MG63 (cell line): ENCODE data around the gene SLC7A4. TPM values are rescaled to one million over a fixed set of nuclear protein-coding genes. Genes with fewer than 3 reads are reported as not detected.
"Not testable (repeated sequence)": the region's sequence is repeated elsewhere in the genome, so short reads cannot be mapped to it uniquely, and the experiment has no call there.

Experiments used
- DNase-seq: peaks from one replicate; pipeline ENCODE4 v3.0.0-alpha.2; 2020
- H3K27me3 ChIP-seq: fragments of 250-450 bp; sonication (Bioruptor Pico); 2 replicates; pipeline ENCODE4 v1.5.1; 2020; ENCODE audit warnings: mild to moderate bottlenecking, moderate library complexity
- H3K36me3 ChIP-seq: fragments of 250-450 bp; sonication (Bioruptor Pico); 2 replicates; pipeline ENCODE4 v1.5.1; 2020; ENCODE audit warnings: mild to moderate bottlenecking, moderate library complexity
- H3K4me3 ChIP-seq: fragments of 250-450 bp; sonication (Bioruptor Pico); 2 replicates; pipeline ENCODE4 v1.5.1; 2020; ENCODE audit warnings: mild to moderate bottlenecking, moderate library complexity
- H3K9me3 ChIP-seq: fragments of 250-450 bp; sonication (Bioruptor Pico); 2 replicates; pipeline ENCODE4 v1.5.1; 2020; ENCODE audit warnings: mild to moderate bottlenecking, moderate library complexity
- total RNA-seq: library from RNA; depleted of rRNA; stranded (reverse); fragments of >200 nt; shearing (Covaris generic); gene quantifications from 2 replicates; pipeline ENCODE4 v1.2.3, GENCODE V29; 2014; ENCODE audit warnings: low replicate concordance

SLC7A4 gene
- total RNA-seq, 1 experiment from 2014 or later = not detected

DNA sequence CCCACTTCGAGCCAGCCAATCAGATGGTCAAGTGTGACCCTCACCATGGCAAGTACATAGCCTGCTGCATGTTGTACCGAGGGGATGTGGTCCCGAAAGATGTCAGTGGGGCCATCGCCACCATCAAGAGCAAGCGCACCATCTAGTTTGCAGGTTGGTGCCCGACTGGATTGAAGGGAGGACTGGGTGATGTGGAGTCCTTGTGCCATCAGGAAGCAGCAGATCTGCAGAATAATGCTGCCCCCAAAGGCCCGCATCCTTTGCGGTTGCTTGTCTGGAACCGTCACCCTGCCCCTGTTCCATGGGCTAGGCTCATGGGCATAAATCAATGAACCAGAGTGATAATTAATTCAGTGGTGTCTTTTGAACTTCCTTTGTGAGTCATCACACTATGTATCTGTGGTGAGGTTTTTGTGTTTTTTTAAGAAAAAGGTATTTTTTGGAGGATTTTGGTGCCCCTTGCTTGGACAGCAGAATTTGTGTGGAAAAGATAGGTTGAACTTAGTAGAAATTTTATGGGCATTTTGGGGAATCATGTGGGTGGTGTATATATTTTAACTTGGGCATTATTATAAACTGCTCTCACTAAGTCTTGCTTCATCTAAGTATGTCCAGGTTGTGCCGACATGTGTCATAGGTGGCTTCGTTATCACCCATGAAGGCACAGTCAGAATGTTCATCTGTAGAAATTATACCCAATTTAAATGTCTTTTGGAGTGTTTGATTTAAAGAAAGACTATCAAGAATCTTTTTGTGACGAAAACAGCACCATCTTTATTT lies 35.7 kb upstream of the SLC7A4 start:
- DNase-seq = no peak

DNA sequence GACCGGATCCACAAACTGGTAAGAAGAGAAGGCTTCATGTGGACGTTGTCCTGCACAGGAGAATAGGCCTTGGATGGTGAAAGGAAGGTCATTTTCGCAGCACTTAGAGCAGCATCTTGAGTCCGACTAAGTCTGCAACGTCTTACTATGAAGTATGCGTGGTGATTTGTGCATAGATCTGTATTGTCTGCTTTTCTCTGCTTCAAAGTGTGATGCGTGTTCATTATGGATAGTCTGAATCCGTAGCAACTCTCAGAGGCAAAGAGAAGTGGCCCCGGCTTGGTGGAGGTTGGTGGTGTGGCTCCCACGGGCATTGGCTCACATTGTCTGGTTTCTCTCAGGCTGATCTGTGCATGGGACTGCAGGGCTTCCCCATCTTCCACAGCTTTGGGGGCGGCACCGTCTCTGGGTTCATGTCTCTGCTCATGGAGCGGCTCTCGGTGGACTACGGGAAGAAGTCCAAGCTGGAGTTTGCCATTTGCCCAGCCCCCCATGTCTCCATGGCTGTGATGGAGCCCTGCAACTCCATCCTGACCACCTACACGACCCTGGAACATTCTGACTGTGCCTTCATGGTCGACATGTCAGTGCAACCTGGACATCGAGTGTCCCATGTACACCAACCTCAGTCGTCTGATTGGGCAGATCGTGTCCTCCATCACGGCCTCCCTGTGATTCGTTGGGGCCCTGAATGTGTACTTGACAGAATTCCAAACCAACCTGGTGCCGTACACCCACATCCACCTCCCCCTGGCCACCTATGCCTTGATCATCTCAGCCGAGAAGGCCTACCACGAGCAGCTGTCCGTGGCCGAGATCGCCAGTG lies 34.9 kb upstream of the SLC7A4 start:
- Histone ChIP-seq H3K27me3 (no peaks in the 10 kb centered on the region), H3K9me3 (no peaks in the 10 kb centered on the region), H3K36me3 (no peaks in the 10 kb centered on the region), H3K4me3 (no peak overlapping the region)
- no peak for DNase-seq

More for the DNA sequence above, 35.7 kb upstream of the SLC7A4 start:
- H3K36me3 ChIP-seq = no peaks in the 10 kb centered on the region
- no peak overlapping the region for H3K4me3 ChIP-seq
- no peaks in the 10 kb centered on the region for H3K27me3 ChIP-seq
- no peaks in the 10 kb centered on the region for H3K9me3 ChIP-seq

DNA sequence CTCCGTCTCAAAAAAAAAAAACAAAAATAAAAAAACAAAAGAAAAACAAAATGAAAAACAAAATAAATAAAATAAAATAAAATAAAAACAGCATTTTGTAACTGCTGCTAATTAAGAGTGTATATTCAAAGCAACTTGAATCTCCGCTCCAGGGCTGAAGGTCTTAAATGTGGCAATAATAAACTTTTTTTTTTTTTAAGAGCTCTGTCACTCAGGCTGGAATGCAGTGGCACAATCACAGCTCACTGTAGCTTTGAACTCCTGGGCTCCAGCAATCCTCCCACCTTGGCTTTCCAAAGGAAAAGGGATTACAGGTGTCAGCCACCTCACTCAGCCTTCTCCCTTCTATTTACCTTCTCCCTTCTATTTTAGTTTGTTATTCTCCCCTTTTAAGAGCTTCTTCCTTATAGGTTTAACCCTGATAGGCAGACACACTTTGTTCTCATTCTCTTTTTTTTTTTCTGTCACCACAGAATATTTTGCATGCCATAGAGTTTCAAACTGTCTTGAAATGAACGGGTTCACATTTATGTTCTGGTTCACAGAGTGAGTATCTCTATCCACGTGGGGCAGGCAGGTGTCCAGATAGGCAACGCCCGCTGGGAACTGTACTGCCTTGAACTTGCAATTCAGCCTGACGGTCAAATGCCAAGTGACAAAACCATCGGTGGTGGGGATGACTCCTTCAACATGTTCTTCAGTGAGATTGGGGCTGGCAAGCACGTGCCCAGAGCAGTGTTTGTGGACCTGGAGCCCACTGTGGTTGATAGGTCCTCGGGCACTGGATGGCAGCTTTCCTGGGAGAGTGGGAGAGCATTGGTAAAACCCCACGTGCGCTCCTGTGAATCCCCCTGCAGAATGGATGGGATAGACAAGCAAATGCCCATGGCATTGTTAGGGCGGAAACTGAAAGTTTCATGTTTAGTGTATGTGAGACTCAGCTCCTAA lies 32.8 kb upstream of the SLC7A4 start:
- Histone ChIP-seq H3K9me3 (no peaks in the 10 kb centered on the region), H3K4me3 (no peak overlapping the region), H3K27me3 (no peaks in the 10 kb centered on the region), H3K36me3 (no peaks in the 10 kb centered on the region)
- DNase-seq = no peak

DNA sequence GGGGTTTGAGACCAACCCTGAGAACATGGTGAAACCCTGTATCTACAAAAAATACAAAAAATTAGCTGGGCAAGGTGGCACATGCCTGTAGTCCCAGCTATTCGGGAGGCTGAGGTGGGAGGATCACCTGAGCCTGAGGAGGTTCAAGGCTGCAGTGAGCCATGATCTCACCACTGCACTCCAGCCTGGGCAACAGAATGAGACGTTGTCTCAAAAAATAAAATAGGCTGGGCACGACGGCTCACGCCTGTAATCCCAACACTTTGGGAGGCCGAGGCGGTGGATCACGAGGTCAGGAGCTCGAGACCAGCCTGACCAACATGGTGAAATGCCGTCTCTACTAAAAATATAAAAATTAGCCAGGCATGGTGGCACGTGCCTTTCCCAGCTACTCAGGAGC lies 32.1 kb upstream of the SLC7A4 start:
- not testable (repeated sequence) for H3K4me3 ChIP-seq, DNase-seq, H3K9me3 ChIP-seq, H3K27me3 ChIP-seq, H3K36me3 ChIP-seq

DNA sequence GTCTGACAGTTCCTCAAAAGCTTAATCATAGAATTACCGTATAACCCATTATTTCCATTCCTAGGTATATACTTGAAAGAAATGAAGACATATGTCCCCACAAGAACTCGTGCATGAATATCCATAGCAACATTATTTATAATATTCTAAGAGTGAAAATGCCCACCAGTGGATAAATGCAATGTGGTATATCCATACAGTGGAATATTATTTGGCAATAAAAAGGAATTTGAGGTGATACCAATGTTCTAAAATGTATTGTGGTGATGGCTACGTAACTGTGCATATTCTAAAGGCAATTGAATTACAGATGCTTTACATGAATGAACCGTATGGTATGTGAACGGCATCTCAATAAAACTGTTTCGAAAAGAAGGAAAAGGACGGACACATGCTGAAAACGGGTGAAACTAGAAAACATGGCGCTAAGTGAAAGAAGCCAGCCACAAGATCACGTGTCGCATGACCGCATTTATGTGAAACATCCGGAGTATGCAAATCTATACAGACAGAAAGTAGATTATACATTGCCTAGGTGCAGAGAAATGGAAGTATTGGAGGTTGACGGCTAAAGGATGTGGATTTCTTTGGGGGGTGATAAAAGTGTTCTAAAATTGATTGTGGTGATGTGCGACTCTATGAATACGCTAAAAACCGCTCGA lies 29.4 kb upstream of the SLC7A4 start:
- not testable (repeated sequence) for H3K27me3 ChIP-seq, H3K4me3 ChIP-seq, H3K36me3 ChIP-seq, DNase-seq, H3K9me3 ChIP-seq

DNA sequence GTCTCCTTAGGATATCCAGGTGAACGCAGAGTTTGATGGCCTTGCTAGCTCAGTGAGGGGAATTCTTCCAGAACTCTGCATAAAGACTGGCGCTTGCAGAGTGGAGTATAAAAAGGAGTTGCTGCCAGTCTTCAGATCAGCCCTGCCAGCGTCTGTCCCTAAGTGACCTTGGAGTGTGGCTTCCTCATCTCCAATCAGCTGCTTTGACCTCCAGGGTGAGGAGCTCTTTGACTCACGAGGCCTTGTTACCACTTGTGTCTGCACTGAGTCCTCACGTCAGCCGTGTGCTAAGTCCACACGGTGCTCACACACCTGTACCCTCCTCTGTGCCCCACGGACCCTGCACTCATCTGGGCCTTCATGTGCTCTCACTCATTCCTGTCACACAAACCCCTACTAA lies 28.0 kb upstream of the SLC7A4 start:
- DNase-seq, H3K4me3 ChIP-seq, H3K9me3 ChIP-seq, H3K27me3 ChIP-seq, H3K36me3 ChIP-seq: not testable (repeated sequence)

DNA sequence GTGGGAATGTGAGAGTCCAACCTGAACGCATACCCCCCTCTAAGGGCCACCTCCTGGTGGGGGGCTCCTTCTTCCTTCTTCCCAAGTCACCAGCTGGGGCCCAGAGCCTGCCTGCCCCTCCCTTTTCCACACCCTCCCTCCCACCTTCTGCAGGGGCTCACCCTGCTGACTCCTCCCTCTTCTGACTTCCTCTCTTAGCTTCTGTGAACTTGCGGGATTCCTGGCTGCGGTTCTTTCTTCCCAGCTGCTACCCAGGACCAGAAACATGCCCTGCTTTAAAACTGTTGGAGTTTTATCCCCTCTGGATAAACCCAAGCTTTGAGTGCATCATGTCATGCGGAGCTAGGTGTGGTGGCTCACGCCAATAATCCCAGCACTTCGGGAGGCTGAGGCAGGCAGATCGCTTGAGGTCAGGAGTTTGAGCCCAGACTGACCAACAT lies 23.5 kb upstream of the SLC7A4 start:
- H3K27me3 ChIP-seq = no peaks in the 10 kb centered on the region
- H3K9me3 ChIP-seq = no peaks in the 10 kb centered on the region
- DNase-seq = no peak
- no peaks in the 10 kb centered on the region for H3K36me3 ChIP-seq
- H3K4me3 ChIP-seq = no peak overlapping the region

DNA sequence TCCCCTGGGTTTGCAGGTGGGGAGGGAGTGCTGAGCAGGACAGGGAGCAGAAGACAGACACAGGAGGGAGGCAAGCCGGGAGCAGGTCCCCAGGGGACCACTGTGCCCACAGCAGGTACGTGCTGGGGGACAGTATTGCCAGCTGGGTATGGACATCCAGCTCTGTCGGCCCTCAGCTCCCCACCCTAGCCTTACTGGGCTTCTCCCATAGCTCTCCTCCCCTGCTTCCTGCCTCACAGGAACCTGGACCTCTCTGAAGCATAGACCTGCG lies 23.1 kb upstream of the SLC7A4 start:
- no peaks in the 10 kb centered on the region for H3K27me3 ChIP-seq
- no peaks in the 10 kb centered on the region for H3K9me3 ChIP-seq
- no peaks in the 10 kb centered on the region for H3K36me3 ChIP-seq

DNA sequence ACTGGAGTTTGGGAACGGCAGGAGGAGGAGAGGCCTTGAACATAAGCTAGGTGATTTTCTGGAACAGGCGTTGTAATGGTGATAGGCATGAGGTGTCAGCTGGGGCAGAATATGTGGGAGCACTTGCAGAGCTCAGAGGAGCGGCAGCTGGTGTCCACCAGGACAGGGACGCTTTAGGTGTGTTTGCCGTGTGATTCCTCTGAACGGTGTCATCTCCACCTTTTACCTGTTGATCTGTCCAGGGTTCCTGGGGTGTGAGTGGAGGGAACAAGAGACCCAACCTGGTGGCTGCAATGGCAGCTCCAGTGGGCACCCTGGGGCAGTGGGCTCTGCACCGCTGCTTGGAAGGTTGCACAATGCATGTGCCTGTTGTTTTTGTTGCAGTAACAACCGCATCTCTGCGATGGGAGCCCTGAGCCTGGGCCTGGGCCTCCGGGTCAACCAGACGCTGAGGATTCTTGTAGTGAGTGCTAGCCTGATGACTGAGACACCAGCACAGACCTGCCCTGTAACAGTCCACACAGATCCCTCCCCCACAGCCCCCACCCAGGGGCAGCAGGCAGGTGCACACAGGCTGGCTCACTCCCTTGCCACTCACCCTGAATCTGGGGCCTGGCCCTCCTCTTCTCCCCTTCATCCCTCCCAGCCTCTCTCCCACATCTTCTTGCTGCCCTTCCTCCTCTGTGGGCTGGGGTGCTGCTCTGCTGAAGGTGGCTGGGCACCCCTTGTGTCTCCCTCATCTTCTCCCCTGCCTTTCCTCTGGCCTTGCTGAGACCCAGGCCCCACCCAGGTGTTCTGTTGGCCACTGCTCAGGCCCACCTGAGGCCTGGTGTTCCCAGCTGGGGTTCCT lies 22.6 kb upstream of the SLC7A4 start:
- H3K4me3 ChIP-seq = no peak overlapping the region
- DNase-seq = no peak
- no peaks in the 10 kb centered on the region for H3K27me3 ChIP-seq
- no peaks in the 10 kb centered on the region for H3K9me3 ChIP-seq
- H3K36me3 ChIP-seq = no peaks in the 10 kb centered on the region

More for the DNA sequence above, 23.1 kb upstream of the SLC7A4 start:
- no peak for DNase-seq
- H3K4me3 ChIP-seq = no peak overlapping the region

DNA sequence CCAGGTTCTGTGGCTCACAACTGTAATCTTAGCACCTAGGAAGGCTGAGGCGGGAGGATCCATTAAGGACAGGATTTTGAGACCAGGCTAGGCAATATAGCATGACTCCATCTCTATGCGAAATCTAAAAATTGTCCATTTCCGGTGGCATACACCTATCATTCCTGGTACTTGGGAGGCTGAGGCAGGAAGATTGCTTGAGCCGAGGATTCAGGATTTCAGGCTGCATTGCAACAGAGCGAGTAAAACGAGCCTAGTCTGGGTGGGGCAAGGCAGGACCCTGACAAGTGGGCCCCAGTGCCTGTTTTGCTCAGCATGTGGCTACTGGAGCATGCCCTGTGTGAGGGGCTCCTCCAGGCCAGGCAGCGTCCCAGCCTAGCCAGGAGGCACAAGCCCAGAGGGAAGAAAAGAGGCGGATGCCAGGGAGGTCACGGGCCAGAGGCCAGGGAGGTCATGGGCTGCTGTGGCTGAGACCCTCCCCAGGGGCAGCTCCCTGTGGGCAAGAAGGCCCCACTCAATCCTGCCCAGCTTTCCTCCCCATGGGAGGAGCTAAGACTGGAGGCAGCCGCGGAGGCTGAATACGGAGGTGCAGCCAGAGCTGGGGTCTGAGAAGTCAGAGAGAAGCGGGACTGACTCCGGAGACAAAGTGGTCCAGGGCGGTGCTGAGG lies 21.8 kb upstream of the SLC7A4 start:
- no peaks in the 10 kb centered on the region for H3K36me3 ChIP-seq
- no peaks in the 10 kb centered on the region for H3K27me3 ChIP-seq
- no peaks in the 10 kb centered on the region for H3K9me3 ChIP-seq
- no peak for DNase-seq
- no peak overlapping the region for H3K4me3 ChIP-seq

DNA sequence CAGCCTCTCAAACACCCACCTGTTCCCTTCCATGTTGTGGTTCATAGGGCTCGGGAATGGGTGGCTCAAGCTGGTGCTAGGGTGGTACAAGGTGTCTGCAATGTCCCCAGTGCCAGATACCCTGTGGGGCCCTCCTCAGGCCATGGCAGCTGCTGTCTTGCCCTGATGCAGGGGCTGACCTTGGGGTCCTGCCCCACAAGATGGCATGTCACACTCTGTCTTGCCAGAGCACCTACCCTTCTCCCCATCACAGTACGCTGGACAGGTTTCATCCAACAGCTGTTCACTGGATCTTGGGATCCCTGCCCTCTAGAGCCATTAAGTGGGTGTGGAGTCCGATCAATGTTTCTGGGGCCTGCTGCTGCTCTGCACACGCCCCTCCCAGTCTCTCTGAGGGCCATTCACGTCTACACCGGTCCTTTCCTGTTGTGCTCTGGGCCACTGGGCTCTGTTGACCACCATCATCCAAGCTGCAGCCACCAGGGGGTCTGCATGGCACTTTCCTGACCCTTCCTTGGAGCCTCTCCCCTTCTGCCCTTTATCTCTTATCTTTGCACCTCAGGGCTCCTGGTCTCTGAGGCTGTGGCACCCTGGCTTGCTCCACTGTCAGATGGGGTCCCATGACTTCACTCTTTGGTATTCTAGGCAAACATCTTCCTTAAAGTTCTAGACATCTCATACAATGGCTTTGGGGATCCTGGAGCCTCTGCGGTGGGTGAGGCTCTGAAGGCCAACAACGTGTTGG lies 20.5 kb upstream of the SLC7A4 start:
- Histone ChIP-seq H3K4me3 (no peak overlapping the region), H3K9me3 (no peaks in the 10 kb centered on the region), H3K36me3 (no peaks in the 10 kb centered on the region), H3K27me3 (no peaks in the 10 kb centered on the region)
- DNase-seq = no peak

DNA sequence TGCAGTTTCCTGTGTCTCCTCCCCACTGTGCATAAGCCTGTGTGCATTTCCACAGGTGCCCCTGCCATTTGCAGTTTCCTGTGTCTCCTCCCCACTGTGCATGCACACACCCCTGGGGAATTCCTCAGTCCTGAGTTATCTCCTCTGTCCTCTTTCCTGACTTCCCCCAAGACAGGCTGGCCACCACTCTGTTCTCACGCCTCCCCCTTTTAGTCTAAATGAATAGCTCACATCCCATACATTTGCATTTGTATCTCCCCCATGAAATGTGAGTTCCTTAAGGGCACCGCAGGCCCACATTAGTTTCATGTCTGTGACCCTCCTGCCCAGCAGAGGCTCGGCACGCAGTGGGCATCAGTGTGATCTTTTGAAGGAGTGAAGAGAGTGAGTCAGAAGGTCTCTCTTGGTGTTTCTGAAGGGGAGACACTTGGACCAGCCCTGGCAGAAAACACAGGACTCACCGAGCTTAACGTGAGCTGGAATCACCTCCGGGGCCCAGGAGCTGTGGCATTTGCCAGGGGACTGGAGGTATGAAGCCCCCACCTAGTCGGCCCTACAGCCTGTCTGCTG lies 19.6 kb upstream of the SLC7A4 start:
- Histone ChIP-seq H3K27me3 (no peaks in the 10 kb centered on the region), H3K36me3 (no peaks in the 10 kb centered on the region), H3K9me3 (no peaks in the 10 kb centered on the region), H3K4me3 (no peak overlapping the region)
- no peak for DNase-seq

DNA sequence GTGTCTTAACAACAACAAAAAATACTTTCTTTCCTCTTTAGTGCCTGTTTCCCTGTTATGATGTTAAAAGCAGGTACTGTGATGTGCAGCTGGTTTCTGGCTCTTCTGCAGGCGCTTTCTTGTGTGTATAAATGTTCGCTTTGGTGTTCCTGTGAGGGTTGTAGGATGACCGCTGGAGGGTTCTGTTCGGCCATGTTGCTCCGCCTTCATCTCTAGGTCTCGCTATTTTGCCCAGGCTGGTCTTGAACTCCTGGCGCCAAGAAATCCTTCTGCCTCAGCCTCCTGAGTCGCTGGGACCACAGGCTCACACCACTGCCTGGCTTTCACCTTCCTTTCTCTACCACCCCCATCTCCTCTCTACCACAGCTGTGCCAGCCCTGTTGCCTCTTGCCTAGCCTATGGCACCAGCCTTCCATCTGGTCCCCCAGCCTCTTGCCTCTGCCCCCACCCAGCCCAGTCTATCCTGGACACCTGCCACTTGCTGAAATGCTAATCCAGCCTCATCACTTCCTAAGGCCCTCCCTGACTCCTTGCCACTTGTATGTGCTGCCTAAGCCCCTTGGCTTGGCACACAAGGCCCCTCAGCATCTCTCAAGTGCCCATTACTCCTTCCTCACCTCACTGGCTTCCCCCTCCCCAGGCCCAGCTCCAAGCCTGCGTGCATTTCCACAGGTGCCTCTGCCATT lies 18.9 kb upstream of the SLC7A4 start:
- DNase-seq = no peak
- Histone ChIP-seq H3K9me3 (no peaks in the 10 kb centered on the region), H3K4me3 (no peak overlapping the region)

DNA sequence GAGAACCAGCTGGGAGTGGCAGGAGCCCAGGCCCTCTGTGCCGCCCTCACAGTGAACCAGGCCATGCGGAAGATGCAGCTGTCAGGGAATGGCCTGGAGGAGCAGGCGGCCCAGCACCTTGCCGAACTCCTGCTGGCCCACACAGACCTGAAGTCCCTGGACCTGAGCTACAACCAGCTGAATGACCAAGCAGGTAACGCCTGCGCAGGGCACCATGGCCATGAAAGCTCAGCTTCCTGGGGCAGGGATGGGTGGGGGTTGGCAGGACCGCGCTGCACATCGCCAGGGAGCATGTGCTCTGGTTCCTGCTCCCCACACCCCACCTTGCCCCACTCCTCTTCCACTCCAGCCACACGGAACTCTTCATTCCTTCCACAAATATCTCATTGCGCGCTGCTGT lies 16.6 kb upstream of the SLC7A4 start:
- not testable (repeated sequence) for H3K4me3 ChIP-seq, H3K27me3 ChIP-seq, H3K36me3 ChIP-seq, DNase-seq, H3K9me3 ChIP-seq

More for the DNA sequence above, 18.9 kb upstream of the SLC7A4 start:
- no peaks in the 10 kb centered on the region for H3K27me3 ChIP-seq
- no peaks in the 10 kb centered on the region for H3K36me3 ChIP-seq
